ENCODE results near the gene KIF17.

KIF17 gene

GRCh38 chr1:20693623-20694022 lies 24.2 kb downstream of the KIF17 start:
- TF ChIP-seq CTCF (conservative IDR thresholded peaks at IDR 0.05; ENCODE audit: control insufficient read depth, insufficient read depth, low read depth, low read length), result no peak
- H3K4me3 ChIP-seq (ENCODE audit: control insufficient read depth, low read depth, low read length), result no peak overlapping the region
- no peak for DNase-seq (ENCODE audit: low read depth)

- no peak for TF ChIP-seq CTCF (conservative IDR thresholded peaks at IDR 0.05; ENCODE audit: control insufficient read depth, insufficient read depth, low read depth, low read length)
- DNase-seq (ENCODE audit: low read depth), result no peak
- H3K4me3 ChIP-seq (ENCODE audit: control insufficient read depth, low read depth, low read length), result no peak overlapping the region
Measured at GRCh38 chr1:20691872-20692271, 25.9 kb downstream of the KIF17 start.

DNA sequence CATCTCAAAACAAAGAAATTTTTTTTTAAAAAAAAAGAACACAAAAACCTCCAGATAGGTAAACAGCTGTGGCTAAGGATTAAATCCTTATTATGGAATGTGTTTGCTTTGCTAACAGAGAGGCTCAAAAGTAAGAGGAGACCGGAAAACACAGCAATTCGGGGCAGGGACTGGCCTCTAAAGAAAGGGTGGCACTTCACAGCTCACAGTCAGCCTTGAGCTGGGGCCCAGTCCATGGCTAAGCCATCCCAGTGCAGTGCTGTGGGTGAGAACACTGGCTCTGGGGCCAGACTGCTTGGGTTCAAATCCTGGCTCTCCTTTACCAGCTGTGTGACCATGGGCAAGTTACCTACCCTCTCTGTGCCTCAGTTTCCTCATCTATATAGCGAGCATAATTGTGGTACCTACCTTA lies 28.2 kb downstream of the KIF17 start:
- DNase-seq (ENCODE audit: low read depth), result no peak
- no peak overlapping the region for H3K4me3 ChIP-seq (ENCODE audit: control insufficient read depth, low read depth, low read length)
- no peak for TF ChIP-seq CTCF (conservative IDR thresholded peaks at IDR 0.05; ENCODE audit: control insufficient read depth, insufficient read depth, low read depth, low read length)

GRCh38 chr1:20686883-20687725 lies 30.7 kb downstream of the KIF17 start:
- no peak for DNase-seq (ENCODE audit: low read depth)
- TF ChIP-seq CTCF (conservative IDR thresholded peaks at IDR 0.05; ENCODE audit: control insufficient read depth, insufficient read depth, low read depth, low read length), result no peak
- no peak overlapping the region for H3K4me3 ChIP-seq (ENCODE audit: control insufficient read depth, low read depth, low read length)

DNA sequence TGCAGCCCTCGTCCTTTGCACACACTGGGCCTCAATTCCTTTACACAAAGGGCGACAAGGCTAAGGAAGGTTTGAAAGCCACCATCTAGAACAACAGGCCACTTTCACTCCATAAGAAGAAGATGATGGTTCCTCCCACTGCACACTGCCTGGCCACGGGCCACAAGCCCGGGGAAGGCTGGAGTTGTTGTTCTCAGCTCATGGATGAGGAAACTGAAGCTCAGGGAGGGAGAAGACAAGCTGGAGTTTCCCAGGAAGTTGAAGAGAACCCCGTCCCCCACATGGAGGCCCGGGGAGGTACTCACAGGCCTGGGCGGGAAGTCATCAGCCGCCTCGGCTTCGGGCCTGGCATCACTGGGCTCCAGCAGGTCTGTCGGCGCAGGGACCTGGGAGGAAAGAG lies 32.1 kb downstream of the KIF17 start:
- DNase-seq (ENCODE audit: low read depth), result no peak
- TF ChIP-seq CTCF (conservative IDR thresholded peaks at IDR 0.05; ENCODE audit: control insufficient read depth, insufficient read depth, low read depth, low read length), result no peak
- no peak overlapping the region for H3K4me3 ChIP-seq (ENCODE audit: control insufficient read depth, low read depth, low read length)

DNA sequence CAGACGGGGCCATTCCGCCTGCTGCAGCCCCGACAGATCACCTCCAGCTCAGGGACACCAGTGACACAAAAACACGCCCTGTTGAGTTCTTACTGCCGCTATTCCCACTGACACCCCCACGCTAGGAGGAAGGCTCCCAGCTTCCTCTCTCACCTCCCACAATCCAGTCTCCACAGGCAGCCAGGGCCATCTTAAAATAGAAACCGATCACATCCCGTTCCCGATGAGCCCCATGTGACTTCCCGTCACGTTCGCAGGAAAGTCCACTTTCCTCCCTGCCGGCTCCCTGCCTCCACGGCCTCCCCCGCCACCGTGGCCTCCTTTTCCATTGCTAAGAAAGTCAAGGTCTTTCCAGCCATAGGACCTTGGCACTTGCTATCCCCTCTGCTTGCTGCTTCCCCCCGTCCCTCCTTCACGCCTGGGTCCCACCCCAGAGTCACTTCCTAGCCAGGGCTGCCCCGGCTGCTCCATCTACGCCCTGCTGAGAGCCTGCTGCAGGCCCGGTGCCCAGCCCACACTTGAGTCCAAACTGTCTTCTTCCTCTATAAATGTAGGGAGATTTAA lies 32.6 kb downstream of the KIF17 start:
- H3K4me3 ChIP-seq (ENCODE audit: control insufficient read depth, low read depth, low read length), result no peak overlapping the region
- TF ChIP-seq CTCF (conservative IDR thresholded peaks at IDR 0.05; ENCODE audit: control insufficient read depth, insufficient read depth, low read depth, low read length), result no peak
- no peak for DNase-seq (ENCODE audit: low read depth)

All from fibroblast of mammary gland (primary cell).